Parathyroid adenoma (tissue), 2 donors: ENCODE results near the gene SLC25A21.

Experiments
- H2AFZ ChIP-seq: fragments of 300-600 bp; sonication (generic); one replicate; pipeline ENCODE4 v1.7.0; 2017; ENCODE audit warnings: antibody characterized with exemption, mild to moderate bottlenecking
- H3K27ac ChIP-seq: fragments of 300-600 bp; sonication (generic); one replicate; pipeline ENCODE4 v1.7.0; 2017
- H3K27me3 ChIP-seq: fragments of 300-600 bp; sonication (generic); one replicate; pipeline ENCODE4 v1.7.0; 2017; ENCODE audit warnings: low read length; ENCODE audit not compliant: control insufficient read depth, insufficient read depth
- H3K36me3 ChIP-seq: fragments of 300-600 bp; sonication (generic); one replicate; pipeline ENCODE4 v1.7.0; 2017; ENCODE audit warnings: low read length; ENCODE audit not compliant: control insufficient read depth, insufficient read depth
- H3K4me1 ChIP-seq: fragments of 300-600 bp; sonication (generic); one replicate; pipeline ENCODE4 v1.7.0; 2017; ENCODE audit warnings: control low read depth
- H3K4me2 ChIP-seq: fragments of 300-600 bp; sonication (generic); one replicate; pipeline ENCODE4 v1.7.0; 2017; ENCODE audit warnings: low read length
- H3K4me3 ChIP-seq: fragments of 300-600 bp; sonication (generic); one replicate; pipeline ENCODE4 v1.7.0; 2017; ENCODE audit warnings: low read depth, low read length
- H3K79me2 ChIP-seq: fragments of 300-600 bp; sonication (generic); one replicate; pipeline ENCODE4 v1.7.0; 2017; ENCODE audit warnings: control low read depth
- H3K9ac ChIP-seq: fragments of 300-600 bp; sonication (generic); one replicate; pipeline ENCODE4 v1.7.0; 2017; ENCODE audit warnings: mild to moderate bottlenecking
- H3K9me3 ChIP-seq: fragments of 300-600 bp; sonication (generic); one replicate; pipeline ENCODE4 v1.7.0; 2017; ENCODE audit warnings: low read length; ENCODE audit not compliant: control insufficient read depth
- TF ChIP-seq, protein P1 (sequence below): fragments of 300-600 bp; sonication (generic); IDR thresholded peaks from one replicate; pipeline ENCODE4 v1.7.0; 2017; ENCODE audit warnings: antibody characterized with exemption, mild to moderate bottlenecking
- donor health status: primary hyperparathyroidism.

The SLC25A21 gene

DNA sequence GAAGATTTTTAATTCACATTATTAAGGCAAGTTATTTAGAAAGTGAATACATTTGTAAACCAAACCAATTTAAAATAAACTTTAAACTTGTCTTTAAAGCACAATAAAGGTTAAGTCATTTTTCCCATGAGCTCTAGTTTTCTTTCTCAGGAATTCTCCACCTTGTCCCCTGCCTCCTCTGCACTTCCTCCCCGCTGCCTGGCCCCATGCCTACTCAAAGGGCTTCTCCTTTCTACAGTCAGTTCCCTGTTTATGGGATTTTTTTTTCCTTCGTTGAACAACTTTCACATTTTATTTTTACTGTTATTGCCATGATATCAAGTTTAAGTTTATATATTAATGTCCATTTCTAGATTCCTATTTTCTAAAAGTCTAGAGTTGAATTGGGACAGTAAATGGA is 223.0 kb downstream of the SLC25A21 start:
- H3K27me3 ChIP-seq: no peaks in the 10 kb centered on the region
- TF ChIP-seq, protein P1, sequence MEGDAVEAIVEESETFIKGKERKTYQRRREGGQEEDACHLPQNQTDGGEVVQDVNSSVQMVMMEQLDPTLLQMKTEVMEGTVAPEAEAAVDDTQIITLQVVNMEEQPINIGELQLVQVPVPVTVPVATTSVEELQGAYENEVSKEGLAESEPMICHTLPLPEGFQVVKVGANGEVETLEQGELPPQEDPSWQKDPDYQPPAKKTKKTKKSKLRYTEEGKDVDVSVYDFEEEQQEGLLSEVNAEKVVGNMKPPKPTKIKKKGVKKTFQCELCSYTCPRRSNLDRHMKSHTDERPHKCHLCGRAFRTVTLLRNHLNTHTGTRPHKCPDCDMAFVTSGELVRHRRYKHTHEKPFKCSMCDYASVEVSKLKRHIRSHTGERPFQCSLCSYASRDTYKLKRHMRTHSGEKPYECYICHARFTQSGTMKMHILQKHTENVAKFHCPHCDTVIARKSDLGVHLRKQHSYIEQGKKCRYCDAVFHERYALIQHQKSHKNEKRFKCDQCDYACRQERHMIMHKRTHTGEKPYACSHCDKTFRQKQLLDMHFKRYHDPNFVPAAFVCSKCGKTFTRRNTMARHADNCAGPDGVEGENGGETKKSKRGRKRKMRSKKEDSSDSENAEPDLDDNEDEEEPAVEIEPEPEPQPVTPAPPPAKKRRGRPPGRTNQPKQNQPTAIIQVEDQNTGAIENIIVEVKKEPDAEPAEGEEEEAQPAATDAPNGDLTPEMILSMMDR: no peak
- no peak overlapping the region for H3K4me3 ChIP-seq
- H3K9ac ChIP-seq: no peak overlapping the region
- H3K4me1 ChIP-seq: no peaks in the 10 kb centered on the region
- no peak overlapping the region for H3K4me2 ChIP-seq
- H3K27ac ChIP-seq: no peak overlapping the region
- no peaks in the 10 kb centered on the region for H3K79me2 ChIP-seq
- H2AFZ ChIP-seq: no peak overlapping the region
- no peaks in the 10 kb centered on the region for H3K9me3 ChIP-seq
- no peaks in the 10 kb centered on the region for H3K36me3 ChIP-seq

DNA sequence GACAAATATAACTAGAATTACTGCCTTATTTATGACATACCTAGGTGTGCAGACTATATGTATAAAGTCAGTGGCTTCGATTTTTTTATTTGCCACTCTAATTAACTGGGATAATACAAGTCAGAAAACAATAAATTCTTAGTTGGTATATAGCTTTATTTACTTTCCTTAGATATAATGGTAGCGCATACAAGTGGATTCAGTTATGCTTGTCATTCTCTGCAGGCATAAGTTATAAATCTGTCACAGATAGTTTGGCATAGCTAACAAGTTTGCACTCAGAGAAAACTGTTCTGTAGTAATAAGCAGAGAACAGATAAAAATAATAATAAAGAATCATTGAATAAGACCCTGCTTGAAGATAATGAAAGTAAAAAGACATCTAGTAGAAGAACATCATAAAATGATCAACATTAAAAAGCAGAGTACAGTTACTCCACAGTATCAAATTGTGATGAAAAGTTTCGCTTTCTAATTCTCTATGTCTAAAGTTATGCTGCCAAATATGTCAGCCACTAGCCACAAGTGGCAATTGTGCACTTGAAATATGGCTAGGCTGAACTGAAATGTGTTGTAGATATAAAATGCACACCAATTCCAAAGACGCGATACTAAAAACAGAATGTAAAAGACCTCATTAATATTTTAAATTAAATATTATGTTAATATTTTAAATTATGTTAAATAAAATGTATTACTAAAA is 224.1 kb downstream of the SLC25A21 start:
- H3K4me1 ChIP-seq: no peaks in the 10 kb centered on the region
- H3K36me3 ChIP-seq: no peaks in the 10 kb centered on the region
- no peak overlapping the region for H3K27ac ChIP-seq
- no peaks in the 10 kb centered on the region for H3K79me2 ChIP-seq
- H2AFZ ChIP-seq: no peak overlapping the region
- H3K4me2 ChIP-seq: no peak overlapping the region
- H3K4me3 ChIP-seq: no peak overlapping the region
- H3K9me3 ChIP-seq: no peaks in the 10 kb centered on the region
- no peaks in the 10 kb centered on the region for H3K27me3 ChIP-seq
- no peak overlapping the region for H3K9ac ChIP-seq
- TF ChIP-seq, protein P1: no peak

DNA sequence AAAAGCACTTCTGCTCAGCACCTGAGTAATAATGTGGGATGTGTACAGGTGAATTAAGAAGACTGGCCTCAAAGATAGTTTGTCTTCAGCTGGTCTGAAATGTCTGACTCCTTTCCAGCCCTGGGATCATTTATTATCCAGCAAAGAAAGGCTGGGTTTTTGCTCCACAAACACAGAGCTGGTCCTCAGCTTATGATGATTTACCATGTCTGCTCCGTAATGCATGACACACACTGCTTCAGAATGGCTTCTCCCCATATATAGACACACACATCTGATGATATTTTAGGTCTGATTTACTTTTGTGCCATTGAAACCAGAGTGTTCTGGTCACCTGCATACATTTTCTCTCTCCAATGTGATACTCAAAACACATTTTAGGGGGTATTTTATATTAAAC is 225.0 kb downstream of the SLC25A21 start:
- H3K79me2 ChIP-seq: no peaks in the 10 kb centered on the region
- H3K4me2 ChIP-seq: peak overlapping the region; percentile 51
- peak overlapping the region; percentile 17 for H3K4me3 ChIP-seq
- no peaks in the 10 kb centered on the region for H3K36me3 ChIP-seq
- H3K27ac ChIP-seq: no peak overlapping the region
- H2AFZ ChIP-seq: no peak overlapping the region
- no peaks in the 10 kb centered on the region for H3K4me1 ChIP-seq
- H3K9ac ChIP-seq: no peak overlapping the region
- TF ChIP-seq, protein P1: no peak
- no peaks in the 10 kb centered on the region for H3K27me3 ChIP-seq
- no peaks in the 10 kb centered on the region for H3K9me3 ChIP-seq

DNA sequence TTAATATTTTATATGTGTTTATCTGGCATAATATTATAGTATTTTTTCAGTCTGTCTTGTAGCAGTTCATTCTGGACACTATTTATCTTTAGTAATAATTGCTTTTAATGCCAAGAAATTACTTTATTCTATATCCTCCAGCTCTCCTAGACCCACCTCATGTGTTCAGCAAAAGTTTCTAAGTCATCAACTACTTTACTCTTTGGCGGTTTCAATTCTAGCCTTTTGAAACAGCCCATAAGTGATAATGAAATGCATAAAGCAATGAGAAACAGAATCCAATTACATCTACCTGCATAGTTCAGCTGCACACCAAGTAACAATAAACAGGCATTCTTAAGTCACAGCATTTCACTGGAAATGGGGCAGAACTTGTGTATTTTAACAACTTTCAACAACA is 225.5 kb downstream of the SLC25A21 start:
- Histone ChIP-seq H3K9ac (no peak overlapping the region), H3K36me3 (no peaks in the 10 kb centered on the region), H3K79me2 (no peaks in the 10 kb centered on the region), H3K9me3 (no peaks in the 10 kb centered on the region), H3K4me1 (no peaks in the 10 kb centered on the region), H3K27me3 (no peaks in the 10 kb centered on the region), H3K4me3 (peak overlapping the region; percentile 17), H3K4me2 (peak overlapping the region; percentile 51), H2AFZ (no peak overlapping the region), H3K27ac (no peak overlapping the region)
- TF ChIP-seq, protein P1: no peak
